ENCODE measurements around the gene PTPRN2. TPM values are rescaled to one million over a fixed set of nuclear protein-coding genes. Genes with fewer than 3 reads are reported as not detected.

Gene PTPRN2
- total and polyA plus RNA-seq, 2 of the 8 experiments (the other 6 are each of a cell fraction or from before 2014, with no cell fraction given) = 2.6 to 4.5 TPM

DNA sequence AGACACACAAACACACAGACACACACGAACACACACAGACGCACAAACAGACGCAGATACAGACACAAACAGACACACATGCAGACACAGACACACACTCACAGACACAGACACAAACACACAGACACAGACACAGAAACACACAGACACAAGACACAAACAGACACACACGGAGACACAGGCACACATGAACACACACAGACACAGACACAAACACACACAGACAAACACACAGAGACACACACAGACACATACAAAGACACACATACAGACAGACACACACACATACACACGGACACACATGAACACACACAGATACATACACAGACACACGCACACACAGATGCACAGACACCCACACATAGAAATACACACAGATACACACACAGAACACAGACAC is 815.9 kb downstream of the PTPRN2 start (continued):
- TF ChIP-seq, protein P1, sequence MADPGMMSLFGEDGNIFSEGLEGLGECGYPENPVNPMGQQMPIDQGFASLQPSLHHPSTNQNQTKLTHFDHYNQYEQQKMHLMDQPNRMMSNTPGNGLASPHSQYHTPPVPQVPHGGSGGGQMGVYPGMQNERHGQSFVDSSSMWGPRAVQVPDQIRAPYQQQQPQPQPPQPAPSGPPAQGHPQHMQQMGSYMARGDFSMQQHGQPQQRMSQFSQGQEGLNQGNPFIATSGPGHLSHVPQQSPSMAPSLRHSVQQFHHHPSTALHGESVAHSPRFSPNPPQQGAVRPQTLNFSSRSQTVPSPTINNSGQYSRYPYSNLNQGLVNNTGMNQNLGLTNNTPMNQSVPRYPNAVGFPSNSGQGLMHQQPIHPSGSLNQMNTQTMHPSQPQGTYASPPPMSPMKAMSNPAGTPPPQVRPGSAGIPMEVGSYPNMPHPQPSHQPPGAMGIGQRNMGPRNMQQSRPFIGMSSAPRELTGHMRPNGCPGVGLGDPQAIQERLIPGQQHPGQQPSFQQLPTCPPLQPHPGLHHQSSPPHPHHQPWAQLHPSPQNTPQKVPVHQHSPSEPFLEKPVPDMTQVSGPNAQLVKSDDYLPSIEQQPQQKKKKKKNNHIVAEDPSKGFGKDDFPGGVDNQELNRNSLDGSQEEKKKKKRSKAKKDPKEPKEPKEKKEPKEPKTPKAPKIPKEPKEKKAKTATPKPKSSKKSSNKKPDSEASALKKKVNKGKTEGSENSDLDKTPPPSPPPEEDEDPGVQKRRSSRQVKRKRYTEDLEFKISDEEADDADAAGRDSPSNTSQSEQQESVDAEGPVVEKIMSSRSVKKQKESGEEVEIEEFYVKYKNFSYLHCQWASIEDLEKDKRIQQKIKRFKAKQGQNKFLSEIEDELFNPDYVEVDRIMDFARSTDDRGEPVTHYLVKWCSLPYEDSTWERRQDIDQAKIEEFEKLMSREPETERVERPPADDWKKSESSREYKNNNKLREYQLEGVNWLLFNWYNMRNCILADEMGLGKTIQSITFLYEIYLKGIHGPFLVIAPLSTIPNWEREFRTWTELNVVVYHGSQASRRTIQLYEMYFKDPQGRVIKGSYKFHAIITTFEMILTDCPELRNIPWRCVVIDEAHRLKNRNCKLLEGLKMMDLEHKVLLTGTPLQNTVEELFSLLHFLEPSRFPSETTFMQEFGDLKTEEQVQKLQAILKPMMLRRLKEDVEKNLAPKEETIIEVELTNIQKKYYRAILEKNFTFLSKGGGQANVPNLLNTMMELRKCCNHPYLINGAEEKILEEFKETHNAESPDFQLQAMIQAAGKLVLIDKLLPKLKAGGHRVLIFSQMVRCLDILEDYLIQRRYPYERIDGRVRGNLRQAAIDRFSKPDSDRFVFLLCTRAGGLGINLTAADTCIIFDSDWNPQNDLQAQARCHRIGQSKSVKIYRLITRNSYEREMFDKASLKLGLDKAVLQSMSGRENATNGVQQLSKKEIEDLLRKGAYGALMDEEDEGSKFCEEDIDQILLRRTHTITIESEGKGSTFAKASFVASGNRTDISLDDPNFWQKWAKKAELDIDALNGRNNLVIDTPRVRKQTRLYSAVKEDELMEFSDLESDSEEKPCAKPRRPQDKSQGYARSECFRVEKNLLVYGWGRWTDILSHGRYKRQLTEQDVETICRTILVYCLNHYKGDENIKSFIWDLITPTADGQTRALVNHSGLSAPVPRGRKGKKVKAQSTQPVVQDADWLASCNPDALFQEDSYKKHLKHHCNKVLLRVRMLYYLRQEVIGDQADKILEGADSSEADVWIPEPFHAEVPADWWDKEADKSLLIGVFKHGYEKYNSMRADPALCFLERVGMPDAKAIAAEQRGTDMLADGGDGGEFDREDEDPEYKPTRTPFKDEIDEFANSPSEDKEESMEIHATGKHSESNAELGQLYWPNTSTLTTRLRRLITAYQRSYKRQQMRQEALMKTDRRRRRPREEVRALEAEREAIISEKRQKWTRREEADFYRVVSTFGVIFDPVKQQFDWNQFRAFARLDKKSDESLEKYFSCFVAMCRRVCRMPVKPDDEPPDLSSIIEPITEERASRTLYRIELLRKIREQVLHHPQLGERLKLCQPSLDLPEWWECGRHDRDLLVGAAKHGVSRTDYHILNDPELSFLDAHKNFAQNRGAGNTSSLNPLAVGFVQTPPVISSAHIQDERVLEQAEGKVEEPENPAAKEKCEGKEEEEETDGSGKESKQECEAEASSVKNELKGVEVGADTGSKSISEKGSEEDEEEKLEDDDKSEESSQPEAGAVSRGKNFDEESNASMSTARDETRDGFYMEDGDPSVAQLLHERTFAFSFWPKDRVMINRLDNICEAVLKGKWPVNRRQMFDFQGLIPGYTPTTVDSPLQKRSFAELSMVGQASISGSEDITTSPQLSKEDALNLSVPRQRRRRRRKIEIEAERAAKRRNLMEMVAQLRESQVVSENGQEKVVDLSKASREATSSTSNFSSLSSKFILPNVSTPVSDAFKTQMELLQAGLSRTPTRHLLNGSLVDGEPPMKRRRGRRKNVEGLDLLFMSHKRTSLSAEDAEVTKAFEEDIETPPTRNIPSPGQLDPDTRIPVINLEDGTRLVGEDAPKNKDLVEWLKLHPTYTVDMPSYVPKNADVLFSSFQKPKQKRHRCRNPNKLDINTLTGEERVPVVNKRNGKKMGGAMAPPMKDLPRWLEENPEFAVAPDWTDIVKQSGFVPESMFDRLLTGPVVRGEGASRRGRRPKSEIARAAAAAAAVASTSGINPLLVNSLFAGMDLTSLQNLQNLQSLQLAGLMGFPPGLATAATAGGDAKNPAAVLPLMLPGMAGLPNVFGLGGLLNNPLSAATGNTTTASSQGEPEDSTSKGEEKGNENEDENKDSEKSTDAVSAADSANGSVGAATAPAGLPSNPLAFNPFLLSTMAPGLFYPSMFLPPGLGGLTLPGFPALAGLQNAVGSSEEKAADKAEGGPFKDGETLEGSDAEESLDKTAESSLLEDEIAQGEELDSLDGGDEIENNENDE (IDR thresholded peaks at IDR 0.05; ENCODE audit: insufficient replicate concordance, low read length) = no peak
- TF ChIP-seq MAFK (IDR thresholded peaks at IDR 0.05; ENCODE audit: low read depth, low read length) (no peak), ASH2L (IDR thresholded peaks at IDR 0.05; ENCODE audit: low read length) (no peak), SP2 (IDR thresholded peaks at IDR 0.05; ENCODE audit: low read length) (no peak), BRCA1 (IDR thresholded peaks at IDR 0.05; ENCODE audit: low read depth, low read length) (no peak), NANOG (IDR thresholded peaks at IDR 0.05; ENCODE audit: insufficient read depth, low read depth, low read length, poor library complexity, severe bottlenecking) (no peak), POLR2A (IDR thresholded peaks at IDR 0.05; ENCODE audit: control extremely low read depth in 1 of 2, low read depth in 2 of 2, low read length in 2 of 2) (no peak)
- TF ChIP-seq, protein P2, sequence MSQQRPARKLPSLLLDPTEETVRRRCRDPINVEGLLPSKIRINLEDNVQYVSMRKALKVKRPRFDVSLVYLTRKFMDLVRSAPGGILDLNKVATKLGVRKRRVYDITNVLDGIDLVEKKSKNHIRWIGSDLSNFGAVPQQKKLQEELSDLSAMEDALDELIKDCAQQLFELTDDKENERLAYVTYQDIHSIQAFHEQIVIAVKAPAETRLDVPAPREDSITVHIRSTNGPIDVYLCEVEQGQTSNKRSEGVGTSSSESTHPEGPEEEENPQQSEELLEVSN (IDR thresholded peaks at IDR 0.05) = no peak

All from H1 (cell line).